H1 (cell line): Measurements from ENCODE around the gene SLC7A6OS. TPM values are rescaled to one million over a fixed set of nuclear protein-coding genes. Genes with fewer than 3 reads are reported as not detected.

Experiments
- CTCF ChIA-PET: fragments of 300-600 bp; sonication (Branson Sonifier 250); formaldehyde crosslinking; loops from one replicate; lab custom pipeline; 2021; ENCODE audit not compliant: partially characterized antibody; lab: Charles Lee
- POLR2A ChIA-PET: fragments of 300-600 bp; sonication (Branson Sonifier 250); formaldehyde crosslinking; loops from one replicate; lab custom pipeline; 2021; ENCODE audit warnings: inconsistent platforms; ENCODE audit not compliant: partially characterized antibody; lab: Charles Lee
- DNase-seq, 2 experiments: peaks; one replicate each; pipeline versions ENCODE4 v3.0.0 to v3.0.0-alpha.2; 2010 to 2022; ENCODE audit warnings: low spot score in 2 of 2, low read depth in 1 of 2, mixed read lengths in 1 of 2
- FAIRE-seq: peaks from 2 replicates; lab custom pipeline; 2011; peaks lifted over from hg19 to GRCh38; lab: Jason Lieb, UNC
- H2AFZ ChIP-seq: 2 replicates; pipeline ENCODE4 v1.8.1; 2012; ENCODE audit warnings: low read length, inconsistent platforms
- H2AK5ac ChIP-seq: 2 replicates; pipeline ENCODE4 v1.6.1; 2013; ENCODE audit warnings: low read depth, low read length
- H2BK120ac ChIP-seq: replicated peaks from 2 replicates; pipeline ENCODE3; 2013; ENCODE audit warnings: low read depth, low read length, inconsistent platforms
- H2BK12ac ChIP-seq: 2 replicates; pipeline ENCODE4 v1.6.1; 2013; ENCODE audit warnings: low read depth, low read length
- H2BK15ac ChIP-seq: 2 replicates; pipeline ENCODE4 v1.6.1; 2013; ENCODE audit warnings: low read length
- H2BK20ac ChIP-seq: 2 replicates; pipeline ENCODE4 v1.6.1; 2013; ENCODE audit warnings: low read length
- H2BK5ac ChIP-seq: 2 replicates; pipeline ENCODE4 v1.6.1; 2013; ENCODE audit warnings: low read depth, low read length
- H3K14ac ChIP-seq: 2 replicates; pipeline ENCODE4 v1.6.1; 2013; ENCODE audit warnings: inconsistent platforms; ENCODE audit not compliant: insufficient read length
- H3K18ac ChIP-seq: 2 replicates; pipeline ENCODE4 v1.6.1; 2013; ENCODE audit warnings: low read length; ENCODE audit errors: extremely low read depth
- H3K23ac ChIP-seq: 2 replicates; pipeline ENCODE4 v1.6.1; 2013; ENCODE audit warnings: inconsistent platforms; ENCODE audit not compliant: insufficient read length
- H3K23me2 ChIP-seq: 2 replicates; pipeline ENCODE4 v1.6.1; 2013; ENCODE audit warnings: low read depth, low read length
- H3K27ac ChIP-seq: 2 replicates; pipeline ENCODE4 v1.6.1; 2011; ENCODE audit warnings: low read depth, low read length, inconsistent platforms
- H3K27me3 ChIP-seq, 4 experiments: replicated peaks in 1 of 4; 1 replicate in 1 of 4; 2 replicates in 3 of 4; pipeline versions ENCODE4 v1.6.1 to v1.8.1; 2011 to 2013; ENCODE audit warnings: low read length in 3 of 4, mild to moderate bottlenecking in 3 of 4, inconsistent platforms in 2 of 4, mixed read lengths in 2 of 4, moderate library complexity in 1 of 4; ENCODE audit not compliant: control insufficient read depth in 3 of 4, insufficient read depth in 3 of 4; ENCODE audit errors: extremely low read depth in 1 of 4
- H3K36me3 ChIP-seq, 4 experiments: 2 replicates each; pipeline versions ENCODE4 v1.6.1 to v1.8.1; 2011 to 2013; ENCODE audit warnings: mild to moderate bottlenecking in 4 of 4, low read length in 3 of 4, moderate library complexity in 2 of 4, control low read depth in 1 of 4, inconsistent platforms in 1 of 4; ENCODE audit not compliant: insufficient read depth in 4 of 4, control insufficient read depth in 2 of 4
- H3K4ac ChIP-seq: replicated peaks from 2 replicates; pipeline ENCODE3; 2013; ENCODE audit warnings: low read length, low read depth, mixed read lengths, inconsistent platforms; ENCODE audit not compliant: insufficient read length
- H3K4me1 ChIP-seq, 4 experiments: replicated peaks in 1 of 4; 1 replicate in 1 of 4; 2 replicates in 3 of 4; pipeline versions ENCODE4 v1.6.1 to v1.8.1; 2011 to 2013; ENCODE audit warnings: low read length in 3 of 4, inconsistent platforms in 2 of 4, mixed read lengths in 1 of 4; ENCODE audit not compliant: insufficient read depth in 4 of 4, control insufficient read depth in 3 of 4
- H3K4me2 ChIP-seq, 2 experiments: 2 replicates each; pipeline versions ENCODE4 v1.6.1 to v1.8.1; 2011 to 2013; ENCODE audit warnings: low read depth in 2 of 2, low read length in 2 of 2, control low read depth in 1 of 2, inconsistent platforms in 1 of 2, mild to moderate bottlenecking in 1 of 2; ENCODE audit not compliant: insufficient read depth in 1 of 2
- H3K4me3 ChIP-seq, 4 experiments: fragments of 200-600, 300-600 bp in 1 of 4; sonication (generic), shearing (Covaris generic), sonication (Bioruptor Twin) in 1 of 4; 2 replicates each; pipeline versions ENCODE4 v1.5.1 to v1.8.1; 2011 to 2016; ENCODE audit warnings: low read length in 4 of 4, low read depth in 3 of 4, control low read depth in 2 of 4, inconsistent platforms in 2 of 4, mild to moderate bottlenecking in 2 of 4, mixed read lengths in 1 of 4, moderate library complexity in 1 of 4; ENCODE audit not compliant: insufficient read depth in 2 of 4; ENCODE audit errors: extremely low read depth in 1 of 4
- H3K56ac ChIP-seq: replicated peaks from 2 replicates; pipeline ENCODE3; 2013; ENCODE audit warnings: low read depth, mild to moderate bottlenecking, mixed read lengths, low read length, inconsistent platforms; ENCODE audit not compliant: insufficient read length
- H3K79me1 ChIP-seq: 2 replicates; pipeline ENCODE4 v1.6.1; 2013; ENCODE audit warnings: low read depth, low read length, control low read depth
- H3K79me2 ChIP-seq, 2 experiments: 2 replicates each; pipeline versions ENCODE4 v1.6.1 to v1.8.1; 2012 to 2013; ENCODE audit warnings: low read length in 2 of 2, mild to moderate bottlenecking in 2 of 2, inconsistent platforms in 1 of 2; ENCODE audit not compliant: insufficient read depth in 2 of 2, control insufficient read depth in 1 of 2
- H3K9ac ChIP-seq, 4 experiments: replicated peaks in 1 of 4; 1 replicate in 1 of 4; 2 replicates in 3 of 4; pipeline versions ENCODE4 v1.6.1 to v1.8.1; 2011 to 2013; ENCODE audit warnings: low read depth in 3 of 4, low read length in 3 of 4, control low read depth in 2 of 4, mild to moderate bottlenecking in 2 of 4, moderate library complexity in 2 of 4, inconsistent platforms in 1 of 4; ENCODE audit errors: extremely low read depth in 1 of 4
- H3K9me3 ChIP-seq, 2 experiments: 2 replicates each; pipeline versions ENCODE4 v1.6.1 to v1.8.1; 2012 to 2013; ENCODE audit warnings: mild to moderate bottlenecking in 2 of 2, moderate library complexity in 2 of 2, control low read depth in 1 of 2, inconsistent platforms in 1 of 2, low read depth in 1 of 2, low read length in 1 of 2, mixed read lengths in 1 of 2; ENCODE audit not compliant: insufficient read depth in 2 of 2
- H4K20me1 ChIP-seq, 2 experiments: replicated peaks in 1 of 2; 2 replicates each; pipeline versions ENCODE3 to v1.8.1; 2011 to 2013; ENCODE audit warnings: inconsistent platforms in 2 of 2, low read length in 2 of 2, mild to moderate bottlenecking in 1 of 2; ENCODE audit not compliant: insufficient read depth in 2 of 2, control insufficient read depth in 1 of 2
- H4K5ac ChIP-seq: 2 replicates; pipeline ENCODE4 v1.6.1; 2013; ENCODE audit warnings: low read length, low read depth, mixed read lengths, inconsistent platforms; ENCODE audit not compliant: insufficient read length
- H4K8ac ChIP-seq: 2 replicates; pipeline ENCODE4 v1.8.0; 2013; ENCODE audit warnings: mild to moderate bottlenecking, moderate library complexity, low read length, inconsistent platforms; ENCODE audit not compliant: insufficient read depth; ENCODE audit errors: extremely low read depth
- H4K91ac ChIP-seq: replicated peaks from 2 replicates; pipeline ENCODE3; 2013; ENCODE audit warnings: low read length, mixed read lengths, inconsistent platforms; ENCODE audit not compliant: insufficient read length
- NANOG ChIP-seq: IDR thresholded peaks from 2 replicates; pipeline ENCODE4 v1.6.1; 2011; ENCODE audit warnings: low read length, low read depth, mild to moderate bottlenecking, inconsistent platforms; ENCODE audit not compliant: insufficient read depth, poor library complexity, severe bottlenecking
- TAF1 ChIP-seq: IDR thresholded peaks from 2 replicates; pipeline ENCODE4 v1.6.1; 2011; ENCODE audit warnings: mild to moderate bottlenecking, low read depth, low read length
- TEAD4 ChIP-seq: IDR thresholded peaks from 2 replicates; pipeline ENCODE4 v1.6.1; 2012; ENCODE audit warnings: low read depth, low read length, inconsistent platforms, mixed read lengths
- WGBS, 2 experiments: shearing (Covaris generic) in 1 of 2; methylation state at CpG; one replicate each; pipeline versions ENCODE4 v1.1.6 to v1.1.7; 2013 to 2015; ENCODE audit warnings: low lambda C conversion rate in 2 of 2, mixed read lengths in 2 of 2, inconsistent platforms in 1 of 2, low coverage in 1 of 2, missing lambda C conversion rate in 1 of 2; ENCODE audit not compliant: insufficient replicate concordance in 2 of 2, insufficient coverage in 1 of 2, insufficient read length in 1 of 2; ENCODE audit errors: extremely low coverage in 1 of 2, missing lambda C conversion rate in 1 of 2; 5-methylcytosine and 5-hydroxymethylcytosine counted together
- polyA plus RNA-seq, 7 experiments: library from polyadenylated mRNA; depleted of rRNA in 3 of 7; stranded (reverse) in 5 of 7; unstranded in 2 of 7; fragments of >200 nt in 5 of 7; fragments of 200-250 nt in 2 of 7; gene quantifications; 1 replicate in 5 of 7; 2 replicates in 1 of 7; 4 replicates in 1 of 7; pipeline versions ENCODE4 v1.2.1 to v1.2.3, GENCODE V29; 2011 to 2013; ENCODE audit warnings: missing spikeins in 2 of 7, mixed read lengths in 2 of 7
- total RNA-seq: library from RNA; stranded (reverse); fragmentation: NEBNext Ultra II Directional; extraction: Animal tissue kit (Norgen Biotek cat#: 25700); gene quantifications from 2 replicates; pipeline ENCODE4 v1.2.1, GENCODE V29; 2021

The SLC7A6OS gene
- total and polyA plus RNA-seq, 2 of the 8 experiments (the other 6 are each of a cell fraction or from before 2014, with no cell fraction given), result 7.3 to 21.3 TPM

DNA sequence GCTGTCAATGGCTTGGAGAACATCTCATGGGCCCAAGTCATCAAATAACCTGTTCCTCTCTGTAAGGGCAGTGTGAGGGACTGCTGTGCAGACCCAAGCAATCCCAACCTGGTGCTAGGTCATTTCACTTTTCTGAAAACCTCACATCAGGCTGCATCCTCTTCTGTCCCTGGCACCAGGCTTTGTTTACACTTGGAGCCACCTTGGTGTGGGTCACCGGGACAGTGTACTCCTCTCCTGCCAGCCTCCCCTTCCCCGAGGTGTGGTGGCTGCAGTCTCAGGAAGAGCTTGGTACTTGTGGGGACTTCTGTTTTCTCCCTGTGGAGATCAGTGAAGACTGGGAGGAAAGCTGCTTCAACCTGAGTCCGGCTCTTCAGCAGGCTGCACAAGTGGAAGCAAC is 12.4 kb downstream of the SLC7A6OS start:
- no peak overlapping the region for H3K4me3 ChIP-seq
- TF ChIP-seq TAF1, result no peak
- TF ChIP-seq TEAD4, result no peak
- TF ChIP-seq NANOG, result no peak

More for the DNA sequence above, 12.4 kb downstream of the SLC7A6OS start:
- DNase-seq (no peak), FAIRE-seq (no peak)
- H3K9me3 ChIP-seq, result no peaks in the 10 kb centered on the region
- H2AK5ac ChIP-seq, result no peak overlapping the region
- H3K27ac ChIP-seq, result no peak overlapping the region
- CTCF ChIA-PET, result interaction anchor here (0.7 to 3.5 kb wide), 7 partner anchors 13 to 41 kb away, joined by 3 to 23 read pairs (median 8); partner anchors contain the start of genes PRMT7, SLC7A6 and SLC7A6OS
- no peak overlapping the region for H2BK15ac ChIP-seq
- WGBS, 2 experiments, result 93% methylated on average over 3 of the region's 3 CpGs; no CpG with 5 or more reads in 1 of the 2 experiments
- no peak overlapping the region for H3K4me2 ChIP-seq
- H3K27me3 ChIP-seq, result no peaks in the 10 kb centered on the region
- no peak overlapping the region for H3K4ac ChIP-seq
- H4K8ac ChIP-seq, result no peak overlapping the region
- no peak overlapping the region for H2BK12ac ChIP-seq
- no peak overlapping the region for H3K23ac ChIP-seq
- no peak overlapping the region for H2AFZ ChIP-seq
- H4K91ac ChIP-seq, result no peak overlapping the region
- H3K18ac ChIP-seq, result no peak overlapping the region
- POLR2A ChIA-PET, result interaction anchor here (1.1 to 3.8 kb wide), 9 partner anchors 9 to 61 kb away, joined by 3 to 35 read pairs (median 5); partner anchors contain the start of genes PRMT7 and SLC7A6OS
- H3K36me3 ChIP-seq, result peaks cover 18 to 62% (median 48%) of the 10 kb centered on the region in 4 experiments
- H3K4me1 ChIP-seq, result no peaks in the 10 kb centered on the region
- H4K20me1 ChIP-seq, result peaks cover 1 to 5% of the 10 kb centered on the region in 2 experiments
- no peaks in the 10 kb centered on the region for H3K79me1 ChIP-seq
- H3K14ac ChIP-seq, result no peak overlapping the region
- H3K79me2 ChIP-seq, result no peaks in the 10 kb centered on the region
- H2BK120ac ChIP-seq, result no peak overlapping the region
- no peak overlapping the region for H3K56ac ChIP-seq
- H3K9ac ChIP-seq, result no peak overlapping the region
- no peak overlapping the region for H4K5ac ChIP-seq
- H3K23me2 ChIP-seq, result no peaks in the 10 kb centered on the region
- H2BK5ac ChIP-seq, result no peak overlapping the region
- no peak overlapping the region for H2BK20ac ChIP-seq
